ENCODE results near the gene SDK2. TPM values are rescaled to one million over a fixed set of nuclear protein-coding genes. Genes with fewer than 3 reads are reported as not detected.
A peak's percentile ranks its signal among the peaks of the same experiment; 100 is the strongest.

The SDK2 gene
- total RNA-seq, 1 experiment from 2014 or later: 0.67 TPM

GRCh38 chr17:73431401-73432205, 212.6 kb downstream of the SDK2 start:
- Histone ChIP-seq H3K36me3 (ENCODE audit: insufficient read depth, low read length, poor library complexity, severe bottlenecking) (no peaks in the 10 kb centered on the region), H3K4me3 (ENCODE audit: low read depth, low read length, poor library complexity, severe bottlenecking) (no peak overlapping the region), H3K4me1 (ENCODE audit: insufficient read depth, low read length, poor library complexity, severe bottlenecking) (peaks cover 19% of the 10 kb centered on the region), H3K27ac (ENCODE audit: low read depth, low read length, poor library complexity, severe bottlenecking) (no peak overlapping the region), H3K9me3 (ENCODE audit: low read depth, low read length, poor library complexity, severe bottlenecking) (no peaks in the 10 kb centered on the region), H3K27me3 (replicated peaks; ENCODE audit: insufficient read depth, low read depth, low read length, poor library complexity) (no peaks in the 10 kb centered on the region)
- TF ChIP-seq EZH2 (IDR thresholded peaks at IDR 0.05; ENCODE audit: borderline replicate concordance, low read depth, low read length, poor library complexity, severe bottlenecking): no peak
- TF ChIP-seq, protein P1, sequence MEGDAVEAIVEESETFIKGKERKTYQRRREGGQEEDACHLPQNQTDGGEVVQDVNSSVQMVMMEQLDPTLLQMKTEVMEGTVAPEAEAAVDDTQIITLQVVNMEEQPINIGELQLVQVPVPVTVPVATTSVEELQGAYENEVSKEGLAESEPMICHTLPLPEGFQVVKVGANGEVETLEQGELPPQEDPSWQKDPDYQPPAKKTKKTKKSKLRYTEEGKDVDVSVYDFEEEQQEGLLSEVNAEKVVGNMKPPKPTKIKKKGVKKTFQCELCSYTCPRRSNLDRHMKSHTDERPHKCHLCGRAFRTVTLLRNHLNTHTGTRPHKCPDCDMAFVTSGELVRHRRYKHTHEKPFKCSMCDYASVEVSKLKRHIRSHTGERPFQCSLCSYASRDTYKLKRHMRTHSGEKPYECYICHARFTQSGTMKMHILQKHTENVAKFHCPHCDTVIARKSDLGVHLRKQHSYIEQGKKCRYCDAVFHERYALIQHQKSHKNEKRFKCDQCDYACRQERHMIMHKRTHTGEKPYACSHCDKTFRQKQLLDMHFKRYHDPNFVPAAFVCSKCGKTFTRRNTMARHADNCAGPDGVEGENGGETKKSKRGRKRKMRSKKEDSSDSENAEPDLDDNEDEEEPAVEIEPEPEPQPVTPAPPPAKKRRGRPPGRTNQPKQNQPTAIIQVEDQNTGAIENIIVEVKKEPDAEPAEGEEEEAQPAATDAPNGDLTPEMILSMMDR (conservative IDR thresholded peaks at IDR 0.05; ENCODE audit: low read depth, low read length): no peak
- CTCF ChIA-PET: interaction anchor here (0.6 to 1.0 kb wide), 2 partner anchors 240 to 768 kb away, joined by 3 read pairs; no protein-coding TSS in a partner anchor
- DNase-seq (ENCODE audit: low spot score): no peak
- BruUV-seq (replicated peaks): no TSS peak
- intact Hi-C loops (cut with micrococcal nuclease; ENCODE audit: unreplicated experiment): no loop called here
- POLR2A ChIA-PET (ENCODE audit: low non-redundant PET): no interaction called here

GRCh38 chr17:73430848-73431247, 213.4 kb downstream of the SDK2 start:
- H3K4me3 ChIP-seq (ENCODE audit: low read depth, low read length, poor library complexity, severe bottlenecking): no peak overlapping the region
- no peak for TF ChIP-seq EZH2 (IDR thresholded peaks at IDR 0.05; ENCODE audit: borderline replicate concordance, low read depth, low read length, poor library complexity, severe bottlenecking)
- TF ChIP-seq, protein P1 (conservative IDR thresholded peaks at IDR 0.05; ENCODE audit: low read depth, low read length): no peak
- H3K4me1 ChIP-seq (ENCODE audit: insufficient read depth, low read length, poor library complexity, severe bottlenecking): peaks cover 15% of the 10 kb centered on the region
- H3K27ac ChIP-seq (ENCODE audit: low read depth, low read length, poor library complexity, severe bottlenecking): no peak overlapping the region
- POLR2A ChIA-PET (ENCODE audit: low non-redundant PET): no interaction called here
- CTCF ChIA-PET: interaction anchor here (0.6 to 1.1 kb wide), 3 partner anchors 239 to 769 kb away, joined by 3 read pairs; no protein-coding TSS in a partner anchor
- intact Hi-C loops (cut with micrococcal nuclease; ENCODE audit: unreplicated experiment): no loop called here
- H3K9me3 ChIP-seq (ENCODE audit: low read depth, low read length, poor library complexity, severe bottlenecking): no peaks in the 10 kb centered on the region
- BruUV-seq (replicated peaks): no TSS peak
- no peaks in the 10 kb centered on the region for H3K36me3 ChIP-seq (ENCODE audit: insufficient read depth, low read length, poor library complexity, severe bottlenecking)
- DNase-seq (ENCODE audit: low spot score): peak; percentile 58
- no peaks in the 10 kb centered on the region for H3K27me3 ChIP-seq (replicated peaks; ENCODE audit: insufficient read depth, low read depth, low read length, poor library complexity)

- POLR2A ChIA-PET (ENCODE audit: low non-redundant PET): no interaction called here
Measured at GRCh38 chr17:73430165-73430680, 214.0 kb downstream of the SDK2 start.

More at GRCh38 chr17:73430165-73430680, 214.0 kb downstream of the SDK2 start:
- BruUV-seq (replicated peaks): no TSS peak
- intact Hi-C loops (cut with micrococcal nuclease; ENCODE audit: unreplicated experiment): no loop called here
- H3K9me3 ChIP-seq (ENCODE audit: low read depth, low read length, poor library complexity, severe bottlenecking): no peaks in the 10 kb centered on the region
- no peaks in the 10 kb centered on the region for H3K27me3 ChIP-seq (replicated peaks; ENCODE audit: insufficient read depth, low read depth, low read length, poor library complexity)
- peaks cover 15% of the 10 kb centered on the region for H3K4me1 ChIP-seq (ENCODE audit: insufficient read depth, low read length, poor library complexity, severe bottlenecking)
- CTCF ChIA-PET: interaction anchor here (1.0 to 1.1 kb wide), 3 partner anchors 217 to 769 kb away, joined by 3 read pairs; no protein-coding TSS in a partner anchor
- H3K4me3 ChIP-seq (ENCODE audit: low read depth, low read length, poor library complexity, severe bottlenecking): no peak overlapping the region
- DNase-seq (ENCODE audit: low spot score): no peak
- TF ChIP-seq, protein P1 (conservative IDR thresholded peaks at IDR 0.05; ENCODE audit: low read depth, low read length): no peak
- no peak for TF ChIP-seq EZH2 (IDR thresholded peaks at IDR 0.05; ENCODE audit: borderline replicate concordance, low read depth, low read length, poor library complexity, severe bottlenecking)
- H3K27ac ChIP-seq (ENCODE audit: low read depth, low read length, poor library complexity, severe bottlenecking): no peak overlapping the region
- no peaks in the 10 kb centered on the region for H3K36me3 ChIP-seq (ENCODE audit: insufficient read depth, low read length, poor library complexity, severe bottlenecking)
